Progenitor cell of endocrine pancreas (in vitro differentiated cells): ENCODE results near the gene HMG20A. TPM values are rescaled to one million over a fixed set of nuclear protein-coding genes. Genes with fewer than 3 reads are reported as not detected.

Experiments used
- DNase-seq: peaks from one replicate; pipeline ENCODE4 v3.0.0; 2021; ENCODE audit warnings: low spot score; ENCODE audit not compliant: unreplicated experiment
- H3K27ac Mint-ChIP-seq: 2 replicates; pipeline ENCODE4 v1.8.0; 2021; ENCODE audit warnings: mild to moderate bottlenecking, moderate library complexity, mixed read lengths
- H3K27me3 Mint-ChIP-seq: 2 replicates; pipeline ENCODE4 v1.8.0; 2021; ENCODE audit warnings: mixed read lengths
- H3K36me3 Mint-ChIP-seq: 2 replicates; pipeline ENCODE4 v1.8.0; 2022; ENCODE audit warnings: mixed read lengths; ENCODE audit not compliant: insufficient read depth
- H3K4me1 Mint-ChIP-seq: 2 replicates; pipeline ENCODE4 v1.8.0; 2021; ENCODE audit warnings: low read depth, mixed read lengths
- H3K4me3 Mint-ChIP-seq: 2 replicates; pipeline ENCODE4 v1.8.0; 2021; ENCODE audit warnings: low read depth, mild to moderate bottlenecking, moderate library complexity, mixed read lengths
- H3K9me3 Mint-ChIP-seq: 2 replicates; pipeline ENCODE4 v1.8.0; 2021; ENCODE audit warnings: low read depth, mixed read lengths
- CTCF ChIP-seq: fragments of 200-600 bp; sonication (generic); IDR thresholded peaks from one replicate; pipeline ENCODE4 v1.5.0; 2021; ENCODE audit warnings: antibody characterized with exemption, mild to moderate bottlenecking; ENCODE audit not compliant: unreplicated experiment
- total RNA-seq: library from RNA; stranded (reverse); gene quantifications from 2 replicates; pipeline ENCODE4 v1.2.1, GENCODE V29; 2021

The HMG20A gene
- total RNA-seq, 1 donor from 2014 or later = 46.0 TPM

GRCh38 chr15:77482570-77482969, 61.9 kb downstream of the HMG20A start:
- DNase-seq = no peak
- no peak for TF ChIP-seq CTCF
- Mint-ChIP-seq H3K36me3 (peaks cover 21% of the 10 kb centered on the region), H3K4me1 (peaks cover 10% of the 10 kb centered on the region), H3K9me3 (no peaks in the 10 kb centered on the region), H3K27ac (no peak overlapping the region), H3K27me3 (no peaks in the 10 kb centered on the region), H3K4me3 (no peak overlapping the region)

GRCh38 chr15:77483425-77484140, 62.9 kb downstream of the HMG20A start:
- Mint-ChIP-seq H3K4me3 (no peak overlapping the region), H3K27ac (no peak overlapping the region), H3K4me1 (peaks cover 10% of the 10 kb centered on the region), H3K27me3 (no peaks in the 10 kb centered on the region), H3K36me3 (peaks cover 17% of the 10 kb centered on the region), H3K9me3 (no peaks in the 10 kb centered on the region)
- no peak for DNase-seq
- TF ChIP-seq CTCF = no peak

GRCh38 chr15:77484994-77485393, 64.3 kb downstream of the HMG20A start:
- Mint-ChIP-seq H3K4me1 (peaks cover 10% of the 10 kb centered on the region), H3K27me3 (no peaks in the 10 kb centered on the region), H3K4me3 (no peak overlapping the region), H3K27ac (no peak overlapping the region), H3K36me3 (peaks cover 12% of the 10 kb centered on the region), H3K9me3 (no peaks in the 10 kb centered on the region)
- no peak for DNase-seq
- TF ChIP-seq CTCF = no peak

- H3K9me3 Mint-ChIP-seq = no peaks in the 10 kb centered on the region
- no peak for DNase-seq
- no peaks in the 10 kb centered on the region for H3K27me3 Mint-ChIP-seq
- H3K4me1 Mint-ChIP-seq = peaks cover 2% of the 10 kb centered on the region
- H3K4me3 Mint-ChIP-seq = no peak overlapping the region
- H3K36me3 Mint-ChIP-seq = peaks cover 10% of the 10 kb centered on the region
- no peak overlapping the region for H3K27ac Mint-ChIP-seq
- no peak for TF ChIP-seq CTCF
These were observed 66.1 kb downstream of the HMG20A start for GRCh38 chr15:77486542-77487468.

GRCh38 chr15:77487469-77487842, 66.8 kb downstream of the HMG20A start:
- Mint-ChIP-seq H3K27me3 (no peaks in the 10 kb centered on the region), H3K36me3 (peaks cover 10% of the 10 kb centered on the region), H3K9me3 (no peaks in the 10 kb centered on the region), H3K27ac (peak overlapping the region; percentile 42), H3K4me1 (no peaks in the 10 kb centered on the region), H3K4me3 (no peak overlapping the region)
- no peak for TF ChIP-seq CTCF
- no peak for DNase-seq
